Calu3 (cell line): Measurements from ENCODE around the gene IL17C. TPM values are rescaled to one million over a fixed set of nuclear protein-coding genes. Genes with fewer than 3 reads are reported as not detected.

Source experiments
- BruUV-seq: library from RNA; stranded (reverse); fragments of 400-500 nt; replicated peaks from 2 replicates; lab custom pipeline; 2021; lab: Mats Ljungman, UMichigan
- CTCF ChIA-PET: fragments of 300-600 bp; sonication (Branson Sonifier 250); formaldehyde crosslinking; loops from one replicate; lab custom pipeline; 2022; ENCODE audit warnings: antibody characterized with exemption; lab: Charles Lee
- DNase-seq: peaks from one replicate; pipeline ENCODE4 v3.0.0; 2022
- H3K27ac Mint-ChIP-seq: one replicate; pipeline ENCODE4 v1.8.0; 2022; ENCODE audit warnings: mixed read lengths; ENCODE audit not compliant: unreplicated experiment
- H3K27me3 Mint-ChIP-seq: one replicate; pipeline ENCODE4 v1.8.0; 2022; ENCODE audit warnings: mixed read lengths; ENCODE audit not compliant: unreplicated experiment
- H3K36me3 Mint-ChIP-seq: one replicate; pipeline ENCODE4 v1.8.0; 2022; ENCODE audit warnings: mild to moderate bottlenecking, moderate library complexity, mixed read lengths; ENCODE audit not compliant: insufficient read depth, unreplicated experiment
- H3K4me1 Mint-ChIP-seq: one replicate; pipeline ENCODE4 v1.8.0; 2022; ENCODE audit warnings: mild to moderate bottlenecking, low read depth, mixed read lengths; ENCODE audit not compliant: unreplicated experiment
- H3K4me3 Mint-ChIP-seq: one replicate; pipeline ENCODE4 v1.8.0; 2022; ENCODE audit warnings: mild to moderate bottlenecking, low read depth, moderate library complexity, mixed read lengths; ENCODE audit not compliant: unreplicated experiment
- H3K9me3 Mint-ChIP-seq: one replicate; pipeline ENCODE4 v1.8.0; 2022; ENCODE audit warnings: low read depth, mixed read lengths; ENCODE audit not compliant: unreplicated experiment
- CTCF ChIP-seq: fragments of 200-600 bp; IDR thresholded peaks from one replicate; pipeline ENCODE4 v1.8.0; 2022; ENCODE audit warnings: antibody characterized with exemption; ENCODE audit not compliant: unreplicated experiment
- intact Hi-C: fragments of 100-400 bp; cut with micrococcal nuclease; formaldehyde crosslinking; loops from one replicate; pipeline ENCODE4 v1.10.0; 2022; ENCODE audit not compliant: unreplicated experiment
- total RNA-seq: library from RNA; stranded (reverse); gene quantifications from 2 replicates; pipeline ENCODE4 v1.2.3, GENCODE V29; 2022

IL17C gene
- total RNA-seq, 1 experiment from 2014 or later, result not detected

- Mint-ChIP-seq H3K4me1 (no peaks in the 10 kb centered on the region), H3K36me3 (peaks cover 75% of the 10 kb centered on the region), H3K9me3 (no peaks in the 10 kb centered on the region), H3K27ac (peak overlapping the region; percentile 97), H3K27me3 (no peaks in the 10 kb centered on the region), H3K4me3 (peak overlapping the region; percentile 100)
- TSS peak; percentile 53 for BruUV-seq
- intact Hi-C loops, result no loop called here
- CTCF ChIA-PET, result interaction anchor here (0.6 to 1.0 kb wide), 2 partner anchors 10 to 23 kb away, joined by 3 to 4 read pairs; no protein-coding TSS in a partner anchor
- TF ChIP-seq CTCF, result no peak
- DNase-seq, result no peak
Observed at GRCh38 chr16:88662222-88662842, 24.0 kb downstream of the IL17C start.

- CTCF ChIA-PET, result interaction anchor here (0.6 to 1.0 kb wide), 2 partner anchors 10 to 24 kb away, joined by 3 to 4 read pairs; no protein-coding TSS in a partner anchor
- Mint-ChIP-seq H3K4me1 (no peaks in the 10 kb centered on the region), H3K9me3 (no peaks in the 10 kb centered on the region), H3K27ac (peak within 1 kb of the TSS; percentile 97), H3K36me3 (peaks cover 68% of the 10 kb centered on the region), H3K4me3 (peak within 1 kb of the TSS; percentile 100), H3K27me3 (no peaks in the 10 kb centered on the region)
- peak; percentile 99 for DNase-seq
- TF ChIP-seq CTCF, result no peak
- BruUV-seq, result no TSS peak
- intact Hi-C loops, result no loop called here
Observed at GRCh38 chr16:88662843-88663606, 24.7 kb downstream of the IL17C start, which contains the start of gene MVD. Gene MVD, minus strand, starts transcription at chr16:88663091. Its CDS starts 11 bp downstream, at chr16:88663080.

- CTCF ChIA-PET, result no interaction called here
- Mint-ChIP-seq H3K27ac (no peak overlapping the region), H3K27me3 (no peaks in the 10 kb centered on the region), H3K4me3 (peak overlapping the region; percentile 32), H3K9me3 (no peaks in the 10 kb centered on the region), H3K36me3 (peaks cover 62% of the 10 kb centered on the region), H3K4me1 (no peaks in the 10 kb centered on the region)
- BruUV-seq, result TSS peak; percentile 32
- intact Hi-C loops, result no loop called here
- no peak for TF ChIP-seq CTCF
- DNase-seq, result no peak
Observed at GRCh38 chr16:88665148-88665547, 26.8 kb downstream of the IL17C start.

GRCh38 chr16:88665570-88665969 lies 27.2 kb downstream of the IL17C start:
- H3K27ac Mint-ChIP-seq, result no peak overlapping the region
- CTCF ChIA-PET, result interaction anchor here (0.6 kb wide), 1 partner anchor 1034 kb away, joined by 3 read pairs; no protein-coding TSS in a partner anchor
- DNase-seq, result no peak
- no peaks in the 10 kb centered on the region for H3K4me1 Mint-ChIP-seq
- no peaks in the 10 kb centered on the region for H3K9me3 Mint-ChIP-seq
- H3K4me3 Mint-ChIP-seq, result no peak overlapping the region
- H3K36me3 Mint-ChIP-seq, result peaks cover 58% of the 10 kb centered on the region
- no peaks in the 10 kb centered on the region for H3K27me3 Mint-ChIP-seq
- no peak for TF ChIP-seq CTCF
- intact Hi-C loops, result no loop called here
- BruUV-seq, result no TSS peak
